22Rv1 (cell line): ENCODE measurements around the gene SORCS2.

ENCODE experiments used
- H3K27ac ChIP-seq: fragments of 450-650 bp; 2 replicates; pipeline ENCODE4 v1.5.1; 2017
- CTCF ChIP-seq: fragments of 450-650 bp; IDR thresholded peaks from 2 replicates; pipeline ENCODE4 v1.5.1; 2017; ENCODE audit warnings: mild to moderate bottlenecking
- ZFX ChIP-seq: fragments of 450-650 bp; IDR thresholded peaks from 2 replicates; pipeline ENCODE4 v1.6.1; 2017; ENCODE audit warnings: antibody characterized with exemption, borderline replicate concordance

Gene SORCS2

GRCh38 chr4:7624396-7624980 lies 432.1 kb downstream of the SORCS2 start:
- no peak overlapping the region for H3K27ac ChIP-seq
- no peak for TF ChIP-seq ZFX
- no peak for TF ChIP-seq CTCF

GRCh38 chr4:7625071-7625470 lies 432.7 kb downstream of the SORCS2 start:
- H3K27ac ChIP-seq: no peak overlapping the region
- TF ChIP-seq ZFX: no peak
- TF ChIP-seq CTCF: no peak

- no peak overlapping the region for H3K27ac ChIP-seq
- TF ChIP-seq ZFX (no peak), CTCF (no peak)
These were observed 434.2 kb downstream of the SORCS2 start for GRCh38 chr4:7626531-7626930.

- H3K27ac ChIP-seq: no peak overlapping the region
- TF ChIP-seq CTCF (no peak), ZFX (no peak)
These were observed 435.2 kb downstream of the SORCS2 start for GRCh38 chr4:7627251-7628250.

- no peak overlapping the region for H3K27ac ChIP-seq
- no peak for TF ChIP-seq CTCF
- TF ChIP-seq ZFX: no peak
These were observed 436.1 kb downstream of the SORCS2 start for GRCh38 chr4:7628432-7628831.

- no peak for TF ChIP-seq ZFX
- TF ChIP-seq CTCF: no peak
- H3K27ac ChIP-seq: no peak overlapping the region
These were observed 437.3 kb downstream of the SORCS2 start for GRCh38 chr4:7629501-7630254.
